NCI-H1694 treated with DMSO at 0.1 percent for 48 hours (cell line): ENCODE data around the gene DNM2.
"Not testable (repeated sequence)": the region's sequence is repeated elsewhere in the genome, so short reads cannot be mapped to it uniquely, and the experiment has no call there.

ENCODE experiments used
- DNase-seq: peaks from one replicate; lab custom pipeline; 2025; lab: John Stamatoyannopoulos, UW

The DNM2 gene

DNA sequence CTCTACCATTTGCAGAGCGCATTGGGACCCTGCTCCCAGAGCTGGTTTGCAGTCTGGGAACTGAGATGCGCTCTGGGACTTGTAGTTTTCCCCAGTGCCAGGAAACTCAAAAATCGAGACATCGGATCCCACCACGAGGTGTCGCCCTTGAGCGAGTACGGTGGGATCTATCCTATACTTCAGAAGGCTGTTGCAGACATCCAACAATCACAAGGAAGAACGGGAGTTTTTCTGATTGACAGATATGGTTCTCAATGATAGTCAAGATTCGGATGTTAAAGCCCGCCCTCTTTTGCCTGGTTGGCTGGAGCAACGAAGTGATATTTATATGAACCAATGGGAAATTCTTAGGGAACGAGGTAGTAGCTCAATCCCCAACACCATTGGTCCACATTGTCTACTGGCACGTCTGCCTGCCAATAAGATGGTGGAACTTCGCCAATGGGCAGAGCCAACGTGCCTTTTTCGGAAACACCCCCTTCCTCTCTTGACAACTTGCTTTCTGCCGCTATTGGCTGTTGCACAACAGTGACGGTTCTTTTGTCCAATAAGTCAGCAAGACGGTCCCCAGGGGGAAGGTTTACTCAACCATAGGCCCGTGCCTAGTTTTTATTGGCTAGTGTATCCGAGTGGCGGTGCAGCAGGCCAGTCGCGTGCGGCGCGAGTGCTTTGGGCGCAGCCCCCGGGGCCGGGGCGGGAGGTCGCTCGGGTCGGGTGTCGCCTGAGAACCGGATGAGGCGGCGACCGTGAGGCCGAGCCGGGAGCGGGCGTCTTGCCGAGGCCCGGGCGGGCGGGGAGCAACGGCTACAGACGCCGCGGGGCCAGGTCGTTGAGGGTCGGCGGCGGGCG lies at the start of gene DNM2:
Gene DNM2 (plus strand): TSS at position 724 of the 849 bp plus-strand sequence. CDS start 164 bp downstream, outside the sequence.
- peak; percentile 99 for DNase-seq

DNA sequence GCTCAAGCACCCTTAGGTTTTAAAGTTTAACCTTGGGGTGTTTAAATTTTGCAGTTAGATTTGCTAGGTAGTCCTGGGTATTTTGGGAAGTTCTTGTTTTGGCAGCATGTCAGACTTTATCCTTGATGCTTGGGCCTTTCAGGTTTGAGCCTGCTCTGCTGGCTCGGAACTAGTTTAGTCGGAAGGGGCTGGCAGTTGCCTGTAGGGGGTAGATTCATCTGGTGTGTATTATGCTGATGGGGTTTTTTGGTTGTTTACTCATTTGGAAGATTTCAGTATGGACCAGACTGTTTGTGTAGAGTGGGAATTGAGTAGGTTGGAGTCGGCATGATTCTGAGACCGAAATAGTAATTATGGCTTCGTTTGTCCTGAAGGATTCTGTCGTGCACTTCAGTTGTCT lies 48.6 kb upstream of the DNM2 start:
- DNase-seq, result no peak

DNA sequence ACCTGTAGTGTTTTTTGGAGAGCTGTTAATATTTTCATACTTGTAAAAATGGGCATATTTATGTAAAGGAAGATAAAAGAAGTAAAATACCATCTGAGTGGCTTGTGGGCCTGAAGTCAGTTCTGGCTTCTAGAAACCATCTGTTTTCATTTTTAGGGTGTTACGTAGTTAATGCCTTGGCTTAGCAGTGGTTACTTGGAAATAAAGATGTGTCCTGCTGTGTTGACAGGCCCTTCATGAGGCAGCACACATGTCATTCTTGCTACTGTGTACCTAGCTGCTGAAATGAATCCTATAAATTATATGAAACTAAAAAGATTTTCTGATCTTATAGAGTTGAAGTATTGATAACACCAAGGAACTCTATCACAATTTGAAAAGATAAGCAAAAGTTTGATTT lies 47.7 kb upstream of the DNM2 start:
- DNase-seq, result no peak

DNA sequence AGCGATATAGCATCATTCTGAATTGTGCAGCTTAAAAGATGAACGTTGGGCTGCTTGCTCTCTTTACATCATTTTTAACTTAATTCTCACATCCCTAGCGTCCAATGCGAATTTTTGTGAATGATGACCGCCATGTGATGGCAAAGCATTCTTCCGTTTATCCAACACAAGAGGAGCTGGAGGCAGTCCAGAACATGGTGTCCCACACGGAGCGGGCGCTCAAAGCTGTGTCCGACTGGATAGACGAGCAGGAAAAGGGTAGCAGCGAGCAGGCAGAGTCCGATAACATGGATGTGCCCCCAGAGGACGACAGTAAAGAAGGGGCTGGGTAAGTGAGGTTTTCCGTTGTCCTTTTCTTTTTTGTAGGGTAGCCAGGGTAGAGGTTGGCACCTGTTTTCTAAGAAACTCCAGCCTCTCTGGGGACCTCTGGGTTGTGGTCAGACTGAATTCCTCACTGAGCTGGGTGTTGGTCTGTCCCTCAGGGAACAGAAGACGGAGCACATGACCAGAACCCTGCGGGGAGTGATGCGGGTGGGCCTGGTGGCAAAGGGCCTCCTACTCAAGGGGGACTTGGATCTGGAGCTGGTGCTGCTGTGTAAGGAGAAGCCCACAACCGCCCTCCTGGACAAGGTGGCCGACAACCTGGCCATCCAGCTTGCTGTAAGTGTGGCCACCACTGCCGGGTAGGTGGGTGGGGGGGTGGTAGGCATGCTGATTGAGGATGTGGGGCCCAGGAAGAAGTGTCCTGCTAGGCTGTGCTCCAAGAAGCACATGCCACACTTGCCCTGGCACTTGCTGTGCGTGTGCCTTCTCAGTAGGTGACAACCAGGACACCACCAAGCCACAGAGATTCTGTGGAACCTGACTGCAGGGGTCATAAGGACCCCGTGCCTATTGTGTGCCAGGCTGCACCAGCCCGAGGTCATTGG lies 46.7 kb upstream of the DNM2 start:
- no peak for DNase-seq

DNA sequence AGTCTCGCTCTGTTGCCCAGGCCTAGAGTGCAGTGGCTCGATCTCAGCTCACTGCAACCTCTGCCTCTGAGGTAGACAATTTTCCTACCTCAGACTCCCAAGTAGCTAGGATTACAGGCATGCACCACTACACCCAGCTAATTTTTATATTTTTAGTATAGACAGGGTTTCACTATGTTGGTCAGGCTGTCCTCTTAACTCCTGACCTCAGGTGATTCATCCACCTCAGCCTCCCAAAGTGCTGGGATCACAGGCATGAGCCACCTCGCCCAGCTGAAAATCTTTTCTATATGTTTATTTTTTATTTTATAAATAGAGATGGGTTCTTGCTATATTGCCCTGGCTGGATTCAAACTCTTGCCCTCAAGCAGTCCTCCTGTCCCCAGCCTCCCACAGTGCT lies 46.0 kb upstream of the DNM2 start:
- not testable (repeated sequence) for DNase-seq

DNA sequence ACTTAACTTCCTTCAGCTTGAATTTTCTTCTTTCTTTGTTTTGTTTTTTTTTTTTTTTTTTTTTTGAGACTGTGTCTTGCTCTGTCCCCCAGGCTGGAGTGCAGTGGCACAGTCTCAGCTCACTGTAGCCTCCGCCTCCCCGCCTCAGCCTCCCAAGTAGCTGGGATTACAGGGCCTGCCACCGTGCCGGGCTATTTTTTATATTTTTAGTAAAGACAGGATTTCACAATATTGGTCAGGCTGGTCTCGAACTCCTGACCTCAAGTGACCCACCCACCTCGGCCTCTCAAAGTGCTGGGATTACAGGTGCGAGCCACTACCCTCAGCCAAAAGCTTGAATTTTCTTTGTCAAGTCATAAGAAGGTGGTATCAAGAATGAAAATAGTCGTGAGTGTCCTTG lies 42.7 kb upstream of the DNM2 start:
- DNase-seq, result not testable (repeated sequence)

DNA sequence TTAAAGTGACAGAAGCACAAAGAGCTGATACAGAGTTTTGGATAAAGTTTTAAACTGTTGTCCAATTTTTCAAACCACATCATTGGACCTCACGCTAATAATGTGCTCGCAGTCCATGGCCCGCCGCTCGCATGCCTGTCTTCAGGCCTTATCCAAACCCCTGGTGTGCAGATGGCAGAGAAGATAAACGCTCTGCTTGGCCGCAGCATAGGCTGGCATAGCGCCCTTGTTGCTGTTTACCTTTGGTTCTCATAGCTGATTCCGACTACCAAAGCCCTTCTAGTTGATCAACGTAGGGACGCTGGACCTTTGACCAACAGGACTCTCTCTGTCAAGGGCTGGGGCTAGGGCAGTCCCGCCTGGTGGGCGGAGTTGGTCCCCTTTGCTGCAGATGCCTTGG lies 40.1 kb upstream of the DNM2 start:
- DNase-seq, result peak; percentile 51

DNA sequence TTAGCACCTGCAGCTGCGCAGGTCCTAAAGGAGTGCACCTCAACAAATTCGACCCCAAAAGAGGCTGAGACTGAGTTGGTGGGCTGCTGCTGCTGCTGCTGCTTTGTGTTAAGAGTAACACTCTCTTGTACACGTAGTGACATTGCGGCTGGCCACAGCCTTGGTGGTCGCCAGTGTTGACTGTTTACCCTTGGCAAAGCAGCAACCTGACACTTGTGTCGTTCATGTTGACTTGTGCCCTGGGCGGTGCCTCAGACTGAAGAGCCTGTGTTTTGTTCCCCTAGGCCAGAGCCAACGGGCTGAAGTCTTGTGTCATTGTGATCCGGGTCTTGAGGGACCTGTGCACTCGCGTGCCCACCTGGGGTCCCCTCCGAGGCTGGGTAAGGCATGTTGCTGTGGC lies 39.1 kb upstream of the DNM2 start:
- DNase-seq, result no peak

DNA sequence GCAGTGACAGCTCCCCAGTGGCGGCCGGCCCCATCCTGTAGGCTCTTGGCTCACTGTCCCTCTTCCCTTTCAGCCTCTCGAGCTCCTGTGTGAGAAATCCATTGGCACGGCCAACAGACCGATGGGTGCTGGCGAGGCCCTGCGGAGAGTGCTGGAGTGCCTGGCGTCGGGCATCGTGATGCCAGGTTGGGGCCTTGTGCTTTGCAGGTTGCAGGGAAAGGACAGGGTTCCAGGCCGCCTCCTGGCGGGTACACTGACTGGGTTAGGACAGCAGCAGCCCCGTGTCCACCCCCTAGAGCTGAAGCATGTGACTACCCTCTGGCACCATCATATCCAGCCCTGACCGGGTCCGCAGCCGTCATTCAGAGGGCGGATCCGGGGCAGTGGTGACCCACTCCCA lies 38.1 kb upstream of the DNM2 start:
- no peak for DNase-seq

DNA sequence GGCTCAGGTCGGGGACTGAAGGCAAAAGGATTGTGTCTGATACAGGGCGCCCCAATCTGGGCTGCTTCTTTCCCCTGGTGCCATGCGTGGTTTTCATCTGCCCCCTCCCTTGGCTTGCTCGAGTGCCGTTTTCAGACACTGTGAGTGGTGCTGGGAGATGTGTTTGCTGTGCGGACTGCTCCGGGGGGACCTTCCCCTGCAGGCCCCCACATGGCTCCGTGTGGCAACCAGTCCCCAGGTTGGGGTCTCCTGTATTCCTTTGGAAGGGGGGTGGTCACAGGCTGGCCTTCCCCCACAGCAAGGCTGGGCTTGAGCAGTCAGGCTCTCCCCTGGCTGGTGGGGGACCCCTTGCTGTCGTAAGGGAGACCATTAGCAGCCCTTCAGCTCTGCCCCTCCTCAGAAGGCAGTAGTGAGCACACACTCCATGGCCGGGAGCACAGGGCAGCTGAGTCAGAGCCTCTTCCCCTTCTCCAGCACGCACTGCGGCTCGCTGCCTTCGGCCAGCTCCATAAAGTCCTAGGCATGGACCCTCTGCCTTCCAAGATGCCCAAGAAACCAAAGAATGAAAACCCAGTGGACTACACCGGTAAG lies 37.2 kb upstream of the DNM2 start:
- no peak for DNase-seq

DNA sequence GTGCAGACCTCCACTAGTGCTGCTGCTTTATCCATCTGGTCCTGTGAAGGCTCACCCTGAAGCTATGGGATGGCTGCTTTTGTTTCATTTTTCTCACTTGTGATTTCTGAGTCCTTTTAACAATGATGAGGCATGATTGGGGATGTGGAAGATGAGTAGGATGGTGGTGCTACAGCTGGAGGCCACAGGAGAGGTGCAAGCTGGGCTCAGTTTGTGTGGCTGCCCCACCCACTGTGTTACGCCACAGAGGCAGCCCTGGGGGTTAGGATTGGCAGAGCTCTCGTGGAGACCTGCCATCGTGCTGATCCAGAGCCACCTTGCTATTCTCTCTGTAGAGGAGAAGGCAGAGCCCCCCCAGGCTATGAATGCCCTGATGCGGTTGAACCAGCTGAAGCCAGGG lies 36.2 kb upstream of the DNM2 start:
- no peak for DNase-seq

DNA sequence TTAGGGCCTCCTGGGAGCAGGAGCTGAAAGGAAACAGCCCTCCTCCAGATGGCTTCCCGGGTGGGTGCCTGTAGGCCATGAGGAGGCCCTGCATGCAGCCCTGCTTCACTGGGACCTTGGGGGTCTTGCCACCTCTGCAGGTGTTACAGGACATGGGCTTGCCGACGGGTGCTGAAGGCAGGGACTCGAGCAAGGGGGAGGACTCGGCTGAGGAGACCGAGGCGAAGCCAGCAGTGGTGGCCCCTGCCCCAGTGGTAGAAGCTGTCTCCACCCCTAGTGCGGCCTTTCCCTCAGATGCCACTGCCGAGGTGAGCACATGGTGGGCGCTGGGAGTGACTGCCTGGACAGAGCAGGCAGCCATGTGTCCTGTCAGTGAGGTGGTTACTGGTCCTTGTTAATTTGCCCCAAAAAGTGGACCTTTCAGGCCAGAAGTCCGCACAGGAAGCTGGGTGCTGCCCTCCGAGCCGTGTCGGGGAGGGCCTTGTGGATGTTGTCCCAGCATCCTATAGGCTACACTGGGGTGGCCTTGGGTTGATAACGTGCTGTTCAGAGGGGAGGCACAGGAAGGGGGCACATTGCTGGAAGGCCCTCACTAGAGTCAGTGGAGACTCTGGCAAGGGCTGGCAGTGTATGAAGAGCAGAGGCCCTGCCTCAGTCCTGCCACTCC lies 35.3 kb upstream of the DNM2 start:
- DNase-seq, result no peak

DNA sequence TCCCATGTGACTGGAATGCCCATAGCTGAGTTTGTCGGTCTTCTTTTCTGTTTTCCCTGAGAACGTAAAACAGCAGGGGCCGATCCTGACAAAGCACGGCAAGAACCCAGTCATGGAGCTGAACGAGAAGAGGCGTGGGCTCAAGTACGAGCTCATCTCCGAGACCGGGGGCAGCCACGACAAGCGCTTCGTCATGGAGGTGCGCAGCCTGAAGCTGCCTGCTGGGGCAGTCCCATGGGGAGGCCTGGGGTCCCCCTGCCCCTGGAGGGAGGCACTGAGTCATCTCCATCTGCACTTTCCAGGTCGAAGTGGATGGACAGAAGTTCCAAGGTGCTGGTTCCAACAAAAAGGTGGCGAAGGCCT lies 34.8 kb upstream of the DNM2 start:
- DNase-seq, result no peak

DNA sequence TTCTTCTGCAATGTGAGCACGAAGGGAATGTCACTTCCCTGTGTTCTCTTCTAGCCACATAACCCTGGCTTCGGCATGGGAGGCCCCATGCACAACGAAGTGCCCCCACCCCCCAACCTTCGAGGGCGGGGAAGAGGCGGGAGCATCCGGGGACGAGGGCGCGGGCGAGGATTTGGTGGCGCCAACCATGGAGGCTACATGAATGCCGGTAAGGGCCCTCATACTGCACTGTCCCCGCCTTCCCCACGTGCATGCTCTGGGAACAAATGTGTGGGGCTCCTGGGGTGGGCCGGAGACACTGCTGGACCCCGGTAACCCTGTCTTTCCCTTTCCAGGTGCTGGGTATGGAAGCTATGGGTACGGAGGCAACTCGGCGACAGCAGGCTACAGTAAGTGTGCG lies 34.3 kb upstream of the DNM2 start:
- no peak for DNase-seq

DNA sequence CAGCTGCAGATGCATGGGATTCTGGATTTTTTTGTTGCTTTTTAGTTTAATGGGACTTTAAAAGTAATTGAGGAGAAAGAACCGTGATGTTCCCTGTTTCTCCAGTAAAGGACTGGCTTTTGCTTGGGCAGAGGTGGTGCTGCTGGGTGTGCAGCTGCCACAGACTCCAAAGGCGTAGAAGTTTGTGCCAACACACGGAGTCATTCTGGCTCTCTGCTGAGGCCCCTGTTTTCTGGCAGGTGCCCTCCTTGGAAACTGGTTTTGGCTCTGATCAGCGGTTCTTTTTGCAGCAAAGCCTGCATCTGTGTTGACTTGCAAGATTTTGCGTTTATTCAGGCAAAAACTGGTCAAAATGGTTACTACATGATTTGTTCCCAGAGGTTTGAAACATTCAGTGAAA lies 32.7 kb upstream of the DNM2 start:
- no peak for DNase-seq

DNA sequence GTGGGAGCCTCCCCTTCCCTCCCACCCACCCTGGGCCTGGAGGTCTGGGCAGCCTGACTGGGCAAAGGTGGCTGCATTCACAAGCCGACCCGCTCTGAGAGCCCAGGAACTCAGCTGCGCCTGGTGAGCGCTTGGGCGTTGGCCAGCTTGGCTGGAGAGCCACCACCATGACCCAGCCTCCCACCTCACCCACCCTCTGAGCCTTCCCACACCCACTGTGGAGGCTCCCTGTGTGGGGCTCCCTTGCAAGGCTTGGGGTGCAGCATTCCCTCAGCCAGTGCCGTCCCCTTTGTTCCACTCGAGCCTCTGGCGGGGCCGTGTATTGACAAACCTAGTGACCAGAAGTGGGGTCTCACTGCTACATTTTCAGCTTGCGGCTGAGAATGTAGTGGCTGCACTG lies 31.7 kb upstream of the DNM2 start:
- DNase-seq, result no peak

DNA sequence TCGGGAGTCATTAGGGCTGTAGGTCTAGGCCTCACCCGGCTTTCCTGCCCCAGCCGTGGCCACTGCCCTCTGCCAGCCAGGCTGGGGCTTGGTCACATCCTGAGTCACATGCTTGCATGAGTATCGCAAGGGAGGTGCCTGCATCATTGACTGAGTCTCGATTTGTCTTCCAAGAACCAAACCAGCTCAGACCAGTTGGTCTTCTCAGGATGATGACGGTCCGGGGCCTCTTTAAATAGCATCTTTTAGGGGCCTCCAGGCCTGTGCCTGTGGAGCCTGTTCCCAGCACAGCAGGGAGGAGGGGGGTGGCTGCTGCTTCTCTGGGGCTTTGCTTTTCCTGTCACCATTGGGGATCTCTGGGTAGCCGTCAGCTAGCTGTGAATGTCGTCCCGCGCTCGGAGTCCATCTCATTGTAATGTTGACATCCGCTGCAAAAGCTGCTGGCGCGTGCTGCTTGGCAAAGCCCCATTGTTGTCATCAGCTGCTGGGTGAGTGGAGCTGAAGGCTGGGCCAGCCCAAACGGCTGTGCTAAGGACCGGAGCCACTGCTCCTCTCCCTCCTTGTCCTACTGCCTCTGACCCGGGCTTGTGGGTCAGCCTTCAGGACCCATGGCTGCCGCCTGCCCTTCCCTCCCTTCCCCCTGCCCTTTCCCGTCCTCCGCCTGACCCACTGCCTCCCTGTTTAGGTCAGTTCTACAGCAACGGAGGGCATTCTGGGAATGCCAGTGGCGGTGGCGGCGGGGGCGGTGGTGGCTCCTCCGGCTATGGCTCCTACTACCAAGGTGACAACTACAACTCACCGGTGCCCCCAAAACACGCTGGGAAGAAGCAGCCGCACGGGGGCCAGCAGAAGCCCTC lies 31.0 kb upstream of the DNM2 start:
- DNase-seq, result no peak

DNA sequence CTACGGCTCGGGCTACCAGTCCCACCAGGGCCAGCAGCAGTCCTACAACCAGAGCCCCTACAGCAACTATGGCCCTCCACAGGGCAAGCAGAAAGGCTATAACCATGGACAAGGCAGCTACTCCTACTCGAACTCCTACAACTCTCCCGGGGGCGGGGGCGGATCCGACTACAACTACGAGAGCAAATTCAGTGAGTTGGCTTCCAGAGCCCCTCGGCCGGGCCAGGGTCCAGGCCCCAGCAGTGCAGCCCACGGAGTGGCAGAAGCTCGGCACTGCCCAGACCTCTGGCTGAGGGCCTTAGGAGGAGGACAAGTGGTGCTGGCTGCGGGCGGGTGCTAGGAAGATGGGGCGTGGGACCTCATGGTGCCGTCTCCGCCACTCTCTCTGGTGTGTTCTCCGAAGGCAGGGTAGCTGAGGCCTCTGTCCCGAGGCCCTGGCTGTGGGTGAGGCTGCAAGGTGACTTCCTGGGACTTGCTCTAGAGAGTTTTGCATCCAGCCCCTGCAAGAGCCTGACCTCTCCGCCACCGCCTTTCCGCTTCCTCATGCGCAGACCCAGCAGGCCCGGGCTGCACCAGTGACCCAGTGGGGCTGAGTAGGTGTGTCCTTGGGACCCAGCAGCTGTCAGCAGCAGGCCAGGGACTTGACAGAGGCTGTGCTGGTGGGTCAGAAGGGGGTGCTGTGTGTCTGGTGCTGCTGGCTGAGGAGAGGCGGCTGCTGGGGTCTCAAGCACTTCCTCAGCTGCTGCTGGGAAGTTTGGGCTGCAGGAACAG lies 30.2 kb upstream of the DNM2 start:
- no peak for DNase-seq

DNA sequence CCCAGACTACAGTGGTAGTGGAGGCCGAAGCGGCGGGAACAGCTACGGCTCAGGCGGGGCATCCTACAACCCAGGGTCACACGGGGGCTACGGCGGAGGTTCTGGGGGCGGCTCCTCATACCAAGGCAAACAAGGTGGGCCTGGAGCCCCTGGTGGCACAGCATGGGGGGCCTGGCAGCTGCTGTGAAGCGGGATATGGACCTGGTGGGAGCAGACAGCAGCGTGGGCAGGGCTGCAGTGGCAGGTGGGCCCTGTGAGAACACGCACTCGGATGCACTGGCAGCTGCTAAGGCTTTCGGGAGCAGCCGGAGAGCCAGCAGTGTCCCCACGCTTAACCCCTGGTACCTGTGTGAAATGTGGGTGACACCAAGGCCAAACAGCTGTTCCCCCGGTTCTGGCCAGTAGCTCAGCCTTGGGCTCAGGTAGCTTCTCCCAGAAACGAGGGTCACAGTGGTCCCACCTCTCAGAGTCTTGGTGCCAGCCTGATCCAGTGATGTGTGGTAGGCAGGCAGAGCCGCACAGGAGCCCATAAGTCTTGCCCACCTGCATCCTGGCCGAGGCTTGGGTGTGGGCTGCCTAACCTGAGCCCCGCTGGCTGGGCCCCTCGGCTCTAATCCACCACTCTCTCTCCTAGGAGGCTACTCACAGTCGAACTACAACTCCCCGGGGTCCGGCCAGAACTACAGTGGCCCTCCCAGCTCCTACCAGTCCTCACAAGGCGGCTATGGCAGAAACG lies 29.2 kb upstream of the DNM2 start:
- DNase-seq, result no peak

DNA sequence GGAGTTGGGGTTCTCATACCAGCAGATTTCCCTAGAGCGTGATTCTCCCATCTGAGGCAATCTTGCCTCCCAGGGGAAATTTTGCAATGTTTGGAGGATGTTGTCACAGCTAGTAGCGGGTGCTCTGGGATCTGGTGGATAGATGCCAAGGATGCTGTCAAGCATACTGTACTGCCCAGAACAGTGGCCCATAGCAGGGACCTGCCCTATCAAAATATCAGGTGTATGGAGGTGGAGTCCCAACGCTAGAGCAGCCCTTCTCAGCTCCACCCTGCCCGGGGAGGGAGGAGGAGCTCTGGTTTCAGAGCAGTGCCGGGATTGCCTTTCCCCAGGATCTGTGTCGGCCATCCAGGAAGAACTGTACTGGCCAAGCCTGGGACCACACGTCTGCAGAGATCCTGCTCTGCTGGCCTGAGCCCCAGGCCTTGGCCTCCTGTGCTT lies 27.5 kb upstream of the DNM2 start:
- DNase-seq, result no peak
